ENCODE data around the gene ZNF407. TPM values are rescaled to one million over a fixed set of nuclear protein-coding genes. Genes with fewer than 3 reads are reported as not detected.

ZNF407 gene
- total and polyA plus RNA-seq, 10 donors: 2.0 to 41.0 (median 26.3) TPM

DNA sequence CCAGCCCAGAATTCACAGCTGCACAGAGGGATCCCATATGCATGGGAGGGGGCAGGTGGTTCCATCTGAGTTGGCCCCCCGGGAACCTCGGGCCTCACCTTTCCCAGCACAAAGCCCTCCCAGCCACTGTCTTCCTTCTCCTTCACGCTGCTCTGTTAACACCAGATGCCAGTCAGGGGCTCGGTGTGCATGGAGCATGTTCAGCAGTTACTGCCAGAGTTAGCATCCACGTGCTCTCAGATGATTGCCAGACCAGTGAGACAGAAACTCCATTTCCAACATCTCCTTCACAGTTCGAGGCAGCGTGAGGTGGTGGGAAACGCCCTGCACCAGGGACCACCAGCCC is 510.2 kb downstream of the ZNF407 start:
- intact Hi-C loops (cut with DNase I; ENCODE audit: low total_unique reads): no loop called here

GRCh38 chr18:75108579-75109318 is 511.1 kb downstream of the ZNF407 start:
- TF ChIP-seq CTCF (IDR thresholded peaks at IDR 0.05 in 8 of 11, conservative IDR thresholded peaks at IDR 0.05 in 3 of 11) (no peak), POLR2AphosphoS5 (IDR thresholded peaks at IDR 0.05) (no peak), POLR2A (IDR thresholded peaks at IDR 0.05) (no peak)
- no peak overlapping the region for H3K4me3 ChIP-seq
- H3K4me1 ChIP-seq: no peaks in the 10 kb centered on the region
- no peak overlapping the region for H3K27ac ChIP-seq
- H3K27me3 ChIP-seq (replicated peaks in 1 of 7): peaks cover 0 to 12% (median 0%) of the 10 kb centered on the region in 7 donors
- intact Hi-C loops (cut with DNase I; ENCODE audit: low total_unique reads): no loop called here
- H3K9me3 ChIP-seq: no peaks in the 10 kb centered on the region
- WGBS, 5 donors: 82 to 87% (median 85%) methylated on average over 20 of the region's 20 CpGs
- no peaks in the 10 kb centered on the region for H3K36me3 ChIP-seq
- no peak for DNase-seq

More for the DNA sequence above, 510.2 kb downstream of the ZNF407 start:
- Histone ChIP-seq H3K27ac (no peak overlapping the region), H3K4me3 (no peak overlapping the region), H3K4me1 (no peaks in the 10 kb centered on the region), H3K27me3 (replicated peaks in 1 of 7) (peaks cover 0 to 12% (median 0%) of the 10 kb centered on the region in 7 donors), H3K36me3 (no peaks in the 10 kb centered on the region), H3K9me3 (no peaks in the 10 kb centered on the region)
- no peak for TF ChIP-seq CTCF (IDR thresholded peaks at IDR 0.05 in 8 of 11, conservative IDR thresholded peaks at IDR 0.05 in 3 of 11)
- no peak for TF ChIP-seq POLR2A (IDR thresholded peaks at IDR 0.05)
- TF ChIP-seq POLR2AphosphoS5 (IDR thresholded peaks at IDR 0.05): no peak
- 77 to 94% (median 91%) methylated on average over 8 of the region's 8 CpGs for WGBS, 5 donors
- no peak for DNase-seq

DNA sequence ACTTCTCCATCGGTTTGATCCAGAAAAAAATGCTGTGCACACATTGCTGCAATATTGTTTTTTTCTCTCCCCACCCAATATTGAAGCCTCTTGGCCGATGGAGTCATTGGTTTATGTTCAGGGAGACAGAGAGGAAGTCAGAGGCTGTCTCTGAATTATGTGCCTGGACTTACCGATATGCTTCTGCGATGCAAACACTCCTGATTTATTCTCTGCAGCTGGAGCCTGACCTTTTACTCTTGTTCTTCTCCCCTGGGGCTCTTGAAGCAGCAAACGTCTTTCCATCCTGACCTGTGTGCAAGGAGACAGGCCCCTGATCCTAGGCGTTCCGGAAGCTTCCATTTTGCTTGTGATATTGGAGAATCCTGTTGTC is 511.6 kb downstream of the ZNF407 start:
- Histone ChIP-seq H3K9me3 (no peaks in the 10 kb centered on the region), H3K27me3 (replicated peaks in 1 of 7) (peaks cover 0 to 12% (median 0%) of the 10 kb centered on the region in 7 donors), H3K27ac (no peak overlapping the region), H3K4me1 (no peaks in the 10 kb centered on the region), H3K4me3 (no peak overlapping the region), H3K36me3 (no peaks in the 10 kb centered on the region)
- DNase-seq: no peak
- TF ChIP-seq CTCF (IDR thresholded peaks at IDR 0.05 in 8 of 11, conservative IDR thresholded peaks at IDR 0.05 in 3 of 11) (no peak), POLR2A (IDR thresholded peaks at IDR 0.05) (no peak), POLR2AphosphoS5 (IDR thresholded peaks at IDR 0.05) (no peak)
- WGBS, 5 donors: 58 to 72% (median 67%) methylated on average over 7 of the region's 7 CpGs
- intact Hi-C loops (cut with DNase I; ENCODE audit: low total_unique reads): no loop called here

GRCh38 chr18:75109819-75110218 is 512.1 kb downstream of the ZNF407 start:
- peaks cover 0 to 12% (median 0%) of the 10 kb centered on the region in 7 donors for H3K27me3 ChIP-seq (replicated peaks in 1 of 7)
- intact Hi-C loops (cut with DNase I; ENCODE audit: low total_unique reads): no loop called here
- no peaks in the 10 kb centered on the region for H3K9me3 ChIP-seq
- H3K4me1 ChIP-seq: no peaks in the 10 kb centered on the region
- no peaks in the 10 kb centered on the region for H3K36me3 ChIP-seq
- 89 to 98% (median 91%) methylated on average over 9 to 10 of the region's 10 CpGs for WGBS, 5 donors
- no peak overlapping the region for H3K4me3 ChIP-seq
- no peak overlapping the region for H3K27ac ChIP-seq
- DNase-seq: no peak
- TF ChIP-seq POLR2AphosphoS5 (IDR thresholded peaks at IDR 0.05) (no peak), POLR2A (IDR thresholded peaks at IDR 0.05) (no peak), CTCF (IDR thresholded peaks at IDR 0.05 in 8 of 11, conservative IDR thresholded peaks at IDR 0.05 in 3 of 11) (no peak)
